ENCODE data around the gene IL15RA. TPM values are rescaled to one million over a fixed set of nuclear protein-coding genes. Genes with fewer than 3 reads are reported as not detected.
A peak's percentile ranks its signal among the peaks of the same experiment; 100 is the strongest.

IL15RA gene
- total and polyA plus RNA-seq, 10 of the 15 experiments (the other 5 are each of a cell fraction or from before 2014, with no cell fraction given) = 2.0 to 14.8 (median 12.1) TPM

DNA sequence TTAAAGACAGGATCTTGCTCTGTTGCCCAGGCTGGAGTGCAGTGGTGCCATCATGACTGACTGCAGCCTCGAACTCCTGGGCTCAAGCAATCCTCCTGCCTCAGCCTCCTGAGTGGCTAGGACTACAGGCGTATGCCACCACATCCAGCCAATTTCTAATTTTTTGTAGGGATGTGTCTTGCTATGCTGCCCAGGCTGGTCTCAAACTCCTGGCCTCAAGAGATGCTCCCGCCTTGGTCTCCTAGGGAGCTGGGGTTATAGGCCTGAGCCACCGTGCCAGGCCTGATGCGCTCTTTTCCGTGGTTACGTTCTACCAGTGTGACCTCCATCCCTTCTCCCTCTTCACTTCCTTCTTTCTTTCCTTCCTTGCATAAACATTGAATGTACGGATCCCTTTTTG is 34.2 kb upstream of the IL15RA start (continued):
- TF ChIP-seq, protein P1, sequence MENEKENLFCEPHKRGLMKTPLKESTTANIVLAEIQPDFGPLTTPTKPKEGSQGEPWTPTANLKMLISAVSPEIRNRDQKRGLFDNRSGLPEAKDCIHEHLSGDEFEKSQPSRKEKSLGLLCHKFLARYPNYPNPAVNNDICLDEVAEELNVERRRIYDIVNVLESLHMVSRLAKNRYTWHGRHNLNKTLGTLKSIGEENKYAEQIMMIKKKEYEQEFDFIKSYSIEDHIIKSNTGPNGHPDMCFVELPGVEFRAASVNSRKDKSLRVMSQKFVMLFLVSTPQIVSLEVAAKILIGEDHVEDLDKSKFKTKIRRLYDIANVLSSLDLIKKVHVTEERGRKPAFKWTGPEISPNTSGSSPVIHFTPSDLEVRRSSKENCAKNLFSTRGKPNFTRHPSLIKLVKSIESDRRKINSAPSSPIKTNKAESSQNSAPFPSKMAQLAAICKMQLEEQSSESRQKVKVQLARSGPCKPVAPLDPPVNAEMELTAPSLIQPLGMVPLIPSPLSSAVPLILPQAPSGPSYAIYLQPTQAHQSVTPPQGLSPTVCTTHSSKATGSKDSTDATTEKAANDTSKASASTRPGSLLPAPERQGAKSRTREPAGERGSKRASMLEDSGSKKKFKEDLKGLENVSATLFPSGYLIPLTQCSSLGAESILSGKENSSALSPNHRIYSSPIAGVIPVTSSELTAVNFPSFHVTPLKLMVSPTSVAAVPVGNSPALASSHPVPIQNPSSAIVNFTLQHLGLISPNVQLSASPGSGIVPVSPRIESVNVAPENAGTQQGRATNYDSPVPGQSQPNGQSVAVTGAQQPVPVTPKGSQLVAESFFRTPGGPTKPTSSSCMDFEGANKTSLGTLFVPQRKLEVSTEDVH (IDR thresholded peaks at IDR 0.05; ENCODE audit: low read depth, partially characterized antibody) = no peak
- TF ChIP-seq STAT1 (conservative IDR thresholded peaks at IDR 0.05) (no peak), IRF4 (IDR thresholded peaks at IDR 0.05; ENCODE audit: low read depth, low read length) (no peak), SUZ12 (IDR thresholded peaks at IDR 0.05; ENCODE audit: unreplicated experiment) (no peak), ETV6 (conservative IDR thresholded peaks at IDR 0.05 in 1 of 2, IDR thresholded peaks at IDR 0.05 in 1 of 2; ENCODE audit: borderline replicate concordance in 1 of 2, low read depth in 1 of 2) (no peak), BCL11A (IDR thresholded peaks at IDR 0.05; ENCODE audit: low read depth, low read length) (no peak), IRF5 (IDR thresholded peaks at IDR 0.05; ENCODE audit: borderline replicate concordance) (no peak)

DNA sequence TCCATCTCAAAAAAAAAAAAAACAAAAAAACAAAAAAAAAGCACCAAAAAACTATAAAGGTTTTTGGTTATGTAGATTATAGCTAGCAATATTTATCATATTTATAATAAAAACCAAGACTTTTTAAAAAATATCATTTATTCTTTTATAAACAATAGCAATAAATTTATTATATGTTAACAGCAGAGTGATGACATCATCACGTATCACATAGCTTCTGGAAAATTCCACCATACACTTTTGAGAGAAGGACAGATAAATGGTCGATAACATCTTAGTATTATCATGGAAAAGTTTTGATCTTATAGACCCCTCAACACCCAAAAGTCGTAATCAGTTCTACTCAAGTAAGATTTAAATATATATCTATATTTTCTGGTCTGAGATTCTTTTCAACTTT is 33.2 kb upstream of the IL15RA start:
- no peak overlapping the region for H3K9ac ChIP-seq (ENCODE audit: control insufficient read depth, insufficient read depth, low read length)
- ATAC-seq (no peak), DNase-seq (ENCODE audit: low read depth, low spot score) (no peak), FAIRE-seq (no peak)
- H3K27me3 ChIP-seq (replicated peaks in 1 of 2; ENCODE audit: control insufficient read depth in 2 of 2, insufficient read depth in 2 of 2, low read length in 1 of 2) = no peaks in the 10 kb centered on the region; a peak in 1 of 4 replicates
- in situ Hi-C loops (cut with MboI) (loop anchor here (5.0 to 10.0 kb wide), 2 partner anchors 72 to 394 kb away; no protein-coding TSS in a partner anchor), intact Hi-C loops (cut with micrococcal nuclease; ENCODE audit: unreplicated experiment) (no loop called here)
- no peaks in the 10 kb centered on the region for H3K36me3 ChIP-seq (ENCODE audit: control insufficient read depth in 2 of 2, insufficient read depth in 2 of 2, low read length in 1 of 2)
- no peak overlapping the region for H2AFZ ChIP-seq (ENCODE audit: control insufficient read depth, low read depth, low read length)
- BruUV-seq (replicated peaks) = no TSS peak
- H3K4me3 ChIP-seq = no peak overlapping the region
- ChIA-PET SMC1A (ENCODE audit: uncharacterized antibody, unreplicated experiment) (interaction anchor here (0.8 to 8.2 kb wide), 5 partner anchors 33 to 227 kb away, joined by 4 to 81 read pairs (median 5); no protein-coding TSS in a partner anchor), RAD21 (ENCODE audit: unreplicated experiment) (interaction anchor here (0.6 to 1.2 kb wide), 3 partner anchors 32 to 79 kb away, joined by 3 to 5 read pairs (median 3); no protein-coding TSS in a partner anchor), POLR2A (interaction anchor here (0.5 to 0.9 kb wide), 3 partner anchors 51 to 317 kb away, joined by 3 to 5 read pairs (median 4); partner anchors contain the start of gene IL2RA), CTCF (interaction anchor here (0.6 to 5.4 kb wide), 6 partner anchors 33 to 322 kb away, joined by 3 to 24 read pairs (median 4); partner anchors contain the start of gene IL15RA)
- WGBS (ENCODE audit: insufficient coverage, insufficient replicate concordance, low lambda C conversion rate, missing lambda C conversion rate) = 40% methylated on average over 3 of the region's 3 CpGs
- no peaks in the 10 kb centered on the region for H3K4me1 ChIP-seq (ENCODE audit: control insufficient read depth, insufficient read depth, low read length)
- TF ChIP-seq RAD51 (IDR thresholded peaks at IDR 0.05) (no peak), ATF7 (IDR thresholded peaks at IDR 0.05; ENCODE audit: low read depth) (peak; percentile 62), POLR2AphosphoS5 (IDR thresholded peaks at IDR 0.05; ENCODE audit: low read length) (no peak), PML (IDR thresholded peaks at IDR 0.05; ENCODE audit: low read length) (no peak)
- no peak overlapping the region for H3K4me2 ChIP-seq (ENCODE audit: control insufficient read depth, insufficient read depth)
- no peaks in the 10 kb centered on the region for H3K79me2 ChIP-seq (ENCODE audit: control insufficient read depth, insufficient read depth, low read length)
- no peak overlapping the region for H3K27ac ChIP-seq (ENCODE audit: control insufficient read depth, insufficient read depth)
- H3K9me3 ChIP-seq (replicated peaks; ENCODE audit: control insufficient read depth, insufficient read depth, low read length) = peaks cover 5% of the 10 kb centered on the region; the same call in 2 of the 3 replicates
- no peaks in the 10 kb centered on the region for H4K20me1 ChIP-seq (ENCODE audit: control insufficient read depth, insufficient read depth)

Data from GM12878 (cell line).